Left ventricle myocardium inferior (tissue), 1 donor: ENCODE data around the gene PDZRN3. TPM values are rescaled to one million over a fixed set of nuclear protein-coding genes. Genes with fewer than 3 reads are reported as not detected.

Experiments
- DNase-seq: peaks from one replicate; pipeline ENCODE4 v3.0.0-alpha.2; 2020
- H3K27ac ChIP-seq: fragments of 200-600 bp; replicated peaks from 2 replicates; pipeline ENCODE4 v1.8.0; 2021
- H3K27me3 ChIP-seq: fragments of 200-600 bp; 2 replicates; pipeline ENCODE4 v1.8.0; 2021; ENCODE audit warnings: low read depth
- H3K36me3 ChIP-seq: fragments of 200-600 bp; 2 replicates; pipeline ENCODE4 v1.8.0; 2021
- H3K4me1 ChIP-seq: fragments of 200-600 bp; 2 replicates; pipeline ENCODE4 v1.8.0; 2021
- H3K4me3 ChIP-seq: fragments of 200-600 bp; 2 replicates; pipeline ENCODE4 v1.8.0; 2021; ENCODE audit warnings: mild to moderate bottlenecking, moderate library complexity
- H3K9me3 ChIP-seq: fragments of 200-600 bp; replicated peaks from 2 replicates; pipeline ENCODE4 v1.8.0; 2021
- intact Hi-C: fragments of 100-400 bp; cut with micrococcal nuclease; formaldehyde crosslinking; loops from one replicate; pipeline ENCODE4 v1.11.0; 2022
- total RNA-seq: library from RNA; stranded (reverse); fragmentation: NEBNext Ultra II Directional; extraction: Animal tissue kit (Norgen Biotek cat#: 25700); gene quantifications from one replicate; pipeline ENCODE4 v1.2.1, GENCODE V29; 2021
- TF ChIP-seq, protein P1 (sequence below): fragments of 200-600 bp; IDR thresholded peaks from 2 replicates; pipeline ENCODE4 v1.8.0; 2021; ENCODE audit warnings: antibody characterized with exemption, mild to moderate bottlenecking, borderline replicate concordance
- donor health status: DM: no; HTN: yes; CAD: no; lungs with severe emphysema.

PDZRN3 gene
- total RNA-seq, 1 donor from 2014 or later, result 114 TPM

DNA sequence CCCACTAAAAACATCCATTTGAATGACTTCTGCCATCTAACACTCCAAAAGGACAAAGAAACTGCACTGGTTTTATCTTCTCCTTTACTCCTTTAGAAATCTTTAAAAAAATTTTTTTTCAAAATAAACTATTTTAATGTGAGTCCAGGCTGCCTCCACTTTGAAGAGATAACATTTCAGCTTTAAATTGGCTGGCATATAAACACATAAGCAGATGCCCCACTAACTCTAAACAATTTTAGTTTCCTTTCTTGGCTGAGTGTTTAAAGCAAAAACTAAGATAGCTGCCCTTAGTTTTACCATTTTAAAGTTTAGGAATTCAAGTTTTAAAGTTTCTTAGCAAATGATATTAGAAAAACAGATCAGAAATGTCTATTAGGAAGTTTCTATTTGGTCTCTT, 39.9 kb downstream of the PDZRN3 start:
- intact Hi-C loops, result no loop called here
- peaks cover 89% of the 10 kb centered on the region for H3K4me1 ChIP-seq

DNA sequence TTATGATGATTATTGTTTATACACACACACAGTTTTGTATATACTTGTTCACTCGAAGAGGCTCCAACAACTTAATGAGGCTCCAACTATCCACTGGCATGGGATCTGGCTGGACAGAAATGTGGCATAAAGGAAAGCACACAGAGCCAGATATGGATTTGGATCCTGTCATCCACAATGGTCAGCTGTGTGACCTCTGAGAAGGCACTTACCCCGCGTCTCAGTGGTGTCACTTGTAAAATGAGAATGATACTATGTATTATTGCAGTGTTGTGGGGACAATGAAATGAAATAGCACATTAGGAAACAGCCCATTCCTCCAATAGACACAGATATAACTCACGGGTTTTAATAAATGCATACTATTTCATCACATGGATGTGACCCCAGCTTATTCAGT, 42.2 kb downstream of the PDZRN3 start:
- H3K27ac ChIP-seq, result peak overlapping the region; percentile 82

More for the DNA sequence above, 39.9 kb downstream of the PDZRN3 start:
- no peaks in the 10 kb centered on the region for H3K9me3 ChIP-seq
- DNase-seq, result no peak
- no peak overlapping the region for H3K4me3 ChIP-seq
- TF ChIP-seq, protein P1, sequence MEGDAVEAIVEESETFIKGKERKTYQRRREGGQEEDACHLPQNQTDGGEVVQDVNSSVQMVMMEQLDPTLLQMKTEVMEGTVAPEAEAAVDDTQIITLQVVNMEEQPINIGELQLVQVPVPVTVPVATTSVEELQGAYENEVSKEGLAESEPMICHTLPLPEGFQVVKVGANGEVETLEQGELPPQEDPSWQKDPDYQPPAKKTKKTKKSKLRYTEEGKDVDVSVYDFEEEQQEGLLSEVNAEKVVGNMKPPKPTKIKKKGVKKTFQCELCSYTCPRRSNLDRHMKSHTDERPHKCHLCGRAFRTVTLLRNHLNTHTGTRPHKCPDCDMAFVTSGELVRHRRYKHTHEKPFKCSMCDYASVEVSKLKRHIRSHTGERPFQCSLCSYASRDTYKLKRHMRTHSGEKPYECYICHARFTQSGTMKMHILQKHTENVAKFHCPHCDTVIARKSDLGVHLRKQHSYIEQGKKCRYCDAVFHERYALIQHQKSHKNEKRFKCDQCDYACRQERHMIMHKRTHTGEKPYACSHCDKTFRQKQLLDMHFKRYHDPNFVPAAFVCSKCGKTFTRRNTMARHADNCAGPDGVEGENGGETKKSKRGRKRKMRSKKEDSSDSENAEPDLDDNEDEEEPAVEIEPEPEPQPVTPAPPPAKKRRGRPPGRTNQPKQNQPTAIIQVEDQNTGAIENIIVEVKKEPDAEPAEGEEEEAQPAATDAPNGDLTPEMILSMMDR, result no peak
- no peaks in the 10 kb centered on the region for H3K27me3 ChIP-seq
- H3K27ac ChIP-seq, result peak overlapping the region; percentile 82
- H3K36me3 ChIP-seq, result no peaks in the 10 kb centered on the region

DNA sequence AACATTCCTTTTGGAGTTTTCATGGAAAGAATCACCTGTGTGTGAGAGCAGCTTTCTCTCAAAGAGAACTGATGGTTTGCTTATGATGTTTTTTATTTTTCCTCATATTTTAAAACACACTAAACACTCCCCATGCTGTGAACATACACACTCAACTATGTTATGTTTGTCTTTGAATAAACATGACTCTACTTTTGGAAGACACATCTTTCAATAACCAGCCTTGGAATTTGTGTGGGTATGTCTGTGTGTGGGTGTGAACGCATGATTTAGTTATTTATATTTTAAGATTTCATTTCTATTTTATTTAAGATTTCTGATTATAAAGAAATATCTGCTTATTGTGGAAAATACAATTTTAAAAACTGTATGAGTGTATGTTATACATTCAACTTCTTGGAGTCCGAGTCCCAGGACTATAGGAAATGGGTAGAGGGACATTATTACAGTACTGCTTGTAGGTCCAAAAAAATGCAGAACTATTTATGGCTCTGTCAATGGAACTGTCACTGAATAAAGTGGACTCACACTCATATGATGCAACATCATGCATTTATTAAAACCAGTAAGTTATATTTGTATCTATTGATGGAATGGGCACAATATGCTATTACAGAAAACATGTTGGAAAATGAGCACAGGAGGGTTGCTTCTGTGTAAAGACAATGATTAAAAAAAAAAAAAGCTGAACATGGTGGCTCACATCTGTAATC, 43.5 kb downstream of the PDZRN3 start:
- H3K27ac ChIP-seq, result peak overlapping the region; percentile 82
- no peaks in the 10 kb centered on the region for H3K36me3 ChIP-seq
- peaks cover 74% of the 10 kb centered on the region for H3K4me1 ChIP-seq

More for the DNA sequence above, 42.2 kb downstream of the PDZRN3 start:
- DNase-seq, result no peak
- TF ChIP-seq, protein P1, result no peak
- no peaks in the 10 kb centered on the region for H3K9me3 ChIP-seq
- intact Hi-C loops, result no loop called here
- H3K27me3 ChIP-seq, result no peaks in the 10 kb centered on the region
- H3K36me3 ChIP-seq, result no peaks in the 10 kb centered on the region
- no peak overlapping the region for H3K4me3 ChIP-seq
- H3K4me1 ChIP-seq, result peaks cover 74% of the 10 kb centered on the region

DNA sequence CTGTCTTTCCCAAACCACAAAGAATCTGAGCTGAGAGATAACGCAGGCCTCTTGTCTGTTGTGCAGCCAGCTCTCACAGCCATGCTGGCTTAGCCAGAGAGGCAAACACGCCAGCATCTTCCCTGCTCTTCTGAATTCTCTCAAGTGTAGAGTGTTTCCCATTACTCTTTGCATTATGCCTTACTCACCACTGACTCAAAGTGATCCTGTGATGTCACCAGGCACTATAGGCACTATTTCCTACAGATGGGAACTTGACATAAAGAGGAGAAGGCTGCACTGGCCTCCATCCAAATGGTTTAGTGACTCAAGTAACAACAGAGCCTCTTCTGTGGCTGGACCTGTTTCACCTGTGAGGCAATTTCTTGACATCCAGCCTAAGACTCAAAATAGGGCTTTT, 44.4 kb downstream of the PDZRN3 start:
- DNase-seq, result no peak
- no peak overlapping the region for H3K4me3 ChIP-seq
- H3K36me3 ChIP-seq, result no peaks in the 10 kb centered on the region
- no peaks in the 10 kb centered on the region for H3K9me3 ChIP-seq
- intact Hi-C loops, result no loop called here
- TF ChIP-seq, protein P1, result no peak
- H3K27ac ChIP-seq, result peak overlapping the region; percentile 54
- no peaks in the 10 kb centered on the region for H3K27me3 ChIP-seq
- H3K4me1 ChIP-seq, result peaks cover 78% of the 10 kb centered on the region

More for the DNA sequence above, 43.5 kb downstream of the PDZRN3 start:
- TF ChIP-seq, protein P1, result no peak
- Histone ChIP-seq H3K27me3 (no peaks in the 10 kb centered on the region), H3K9me3 (no peaks in the 10 kb centered on the region), H3K4me3 (no peak overlapping the region)
- intact Hi-C loops, result no loop called here
- no peak for DNase-seq

DNA sequence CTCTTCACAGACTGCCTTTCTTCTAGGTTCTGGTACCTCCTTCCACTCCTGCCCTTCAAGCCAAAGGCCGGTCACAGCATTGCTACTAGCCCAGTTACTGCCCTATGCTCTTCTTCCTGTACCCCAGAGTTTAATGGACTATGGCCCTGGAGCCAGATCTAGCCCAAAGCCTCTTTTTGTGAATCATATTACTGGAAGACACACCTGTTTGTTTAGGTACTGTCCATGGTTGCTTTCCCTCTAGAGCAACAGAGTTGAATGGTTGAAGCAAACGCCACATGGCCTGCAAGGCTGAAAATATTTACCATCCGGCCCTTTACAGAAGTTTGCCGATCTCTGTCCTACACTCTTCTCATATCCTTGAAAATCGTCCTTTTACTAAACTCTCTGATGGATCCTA, 47.0 kb downstream of the PDZRN3 start:
- Histone ChIP-seq H3K27me3 (no peaks in the 10 kb centered on the region), H3K4me1 (peaks cover 80% of the 10 kb centered on the region), H3K27ac (no peak overlapping the region), H3K36me3 (no peaks in the 10 kb centered on the region), H3K9me3 (no peaks in the 10 kb centered on the region), H3K4me3 (no peak overlapping the region)
- intact Hi-C loops, result no loop called here
- no peak for DNase-seq
- TF ChIP-seq, protein P1, result no peak
